H1 (cell line): Measurements from ENCODE around the gene SLC1A2. TPM values are rescaled to one million over a fixed set of nuclear protein-coding genes. Genes with fewer than 3 reads are reported as not detected.

Experiments used
- CTCF ChIP-seq, 3 experiments: IDR thresholded peaks; 1 replicate in 2 of 3; 2 replicates in 1 of 3; pipeline versions ENCODE4 v1.5.1 to v1.6.1; 2011; ENCODE audit warnings: low read length in 3 of 3, mild to moderate bottlenecking in 3 of 3, inconsistent platforms in 2 of 3, low read depth in 1 of 3, moderate library complexity in 1 of 3; ENCODE audit not compliant: insufficient read depth in 1 of 3; ENCODE audit errors: control extremely low read depth in 1 of 3
- JUN ChIP-seq: IDR thresholded peaks from 2 replicates; pipeline ENCODE4 v1.6.1; 2011; ENCODE audit warnings: low read depth, mild to moderate bottlenecking, improper control_type of control experiment, low read length
- POLR2AphosphoS5 ChIP-seq: IDR thresholded peaks from 2 replicates; pipeline ENCODE4 v1.6.1; 2011; ENCODE audit warnings: low read depth, low read length
- RBBP5 ChIP-seq: IDR thresholded peaks from 2 replicates; pipeline ENCODE4 v1.7.1; 2012; ENCODE audit warnings: low read depth, mild to moderate bottlenecking, inconsistent platforms, low read length, moderate library complexity, borderline replicate concordance
- polyA plus RNA-seq, 7 experiments: library from polyadenylated mRNA; depleted of rRNA in 3 of 7; stranded (reverse) in 5 of 7; unstranded in 2 of 7; fragments of >200 nt in 5 of 7; fragments of 200-250 nt in 2 of 7; gene quantifications; 1 replicate in 5 of 7; 2 replicates in 1 of 7; 4 replicates in 1 of 7; pipeline versions ENCODE4 v1.2.1 to v1.2.3, GENCODE V29; 2011 to 2013; ENCODE audit warnings: missing spikeins in 2 of 7, mixed read lengths in 2 of 7
- total RNA-seq: library from RNA; stranded (reverse); fragmentation: NEBNext Ultra II Directional; extraction: Animal tissue kit (Norgen Biotek cat#: 25700); gene quantifications from 2 replicates; pipeline ENCODE4 v1.2.1, GENCODE V29; 2021

SLC1A2 gene
- total and polyA plus RNA-seq, 2 of the 8 experiments (the other 6 are each of a cell fraction or from before 2014, with no cell fraction given): 0.57 to 1.2 TPM

DNA sequence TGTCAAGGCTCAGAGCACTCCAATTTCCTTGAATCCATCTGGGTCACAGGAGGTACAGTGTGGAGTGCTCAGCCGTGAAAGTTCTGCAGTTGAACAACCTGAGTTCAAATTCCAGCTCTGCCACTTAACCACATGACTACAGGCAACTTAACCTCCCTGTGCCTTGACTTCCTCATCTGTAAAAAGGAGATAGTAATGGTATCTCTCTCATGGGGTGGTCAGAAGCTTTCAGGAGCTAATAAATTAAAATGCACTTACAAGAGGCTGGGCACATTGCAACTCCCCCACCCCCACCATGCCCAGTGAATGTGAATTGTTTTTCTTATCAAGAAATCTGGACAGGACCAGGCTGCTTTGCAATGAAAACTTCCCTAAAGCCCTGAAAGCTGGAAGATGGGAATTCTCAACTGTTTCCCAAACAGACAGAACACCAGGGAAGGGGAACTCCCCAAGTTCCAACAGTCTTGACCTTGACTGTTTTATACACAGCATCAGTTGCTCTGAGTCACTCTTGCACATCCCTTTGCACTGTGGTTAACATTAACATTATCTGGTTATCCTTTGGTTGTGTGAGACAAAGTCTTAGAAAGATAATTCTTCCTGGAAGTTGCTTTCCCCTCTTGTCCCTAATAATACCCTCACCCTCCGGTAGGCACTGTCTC is 137.0 kb downstream of the SLC1A2 start (continued):
- no peak for TF ChIP-seq JUN
- TF ChIP-seq RBBP5: no peak
- no peak for TF ChIP-seq POLR2AphosphoS5
- TF ChIP-seq CTCF (IDR thresholded peaks at IDR 0.05; ENCODE audit: control extremely low read depth in 1 of 3, insufficient read depth in 1 of 3, low read depth in 1 of 3, low read length in 3 of 3): no peak
- TF ChIP-seq, all 59 proteins: peak for 0
